Thymus (tissue), 14 donors: ENCODE results near the gene PPP1R27. TPM values are rescaled to one million over a fixed set of nuclear protein-coding genes. Genes with fewer than 3 reads are reported as not detected.

ENCODE experiments used
- DNase-seq, 9 donors: peaks; one replicate each; pipeline ENCODE4 v3.0.0-alpha.2; 2013; ENCODE audit warnings: low spot score in 9 of 9, low read depth in 6 of 9, missing footprints in 1 of 9
- H3K27ac ChIP-seq, 2 donors: one replicate each; pipeline ENCODE4 v1.5.1; 2013; ENCODE audit warnings: control low read depth in 1 of 2, low read depth in 1 of 2, low read length in 1 of 2, mild to moderate bottlenecking in 1 of 2, moderate library complexity in 1 of 2
- H3K27me3 ChIP-seq, 2 donors: one replicate each; pipeline ENCODE4 v1.5.1; 2013; ENCODE audit warnings: low read length in 1 of 2; ENCODE audit not compliant: control insufficient read depth in 2 of 2, insufficient read depth in 1 of 2
- H3K36me3 ChIP-seq, 2 donors: one replicate each; pipeline ENCODE4 v1.5.1; 2013; ENCODE audit warnings: low read length in 1 of 2, mild to moderate bottlenecking in 1 of 2, moderate library complexity in 1 of 2; ENCODE audit not compliant: control insufficient read depth in 2 of 2, insufficient read depth in 2 of 2
- H3K4me1 ChIP-seq, 2 donors: one replicate each; pipeline ENCODE4 v1.5.1; 2013; ENCODE audit warnings: low read length in 2 of 2; ENCODE audit not compliant: control insufficient read depth in 2 of 2, insufficient read depth in 2 of 2
- H3K4me3 ChIP-seq, 2 donors: one replicate each; pipeline ENCODE4 v1.5.1; 2013; ENCODE audit warnings: low read length in 2 of 2, control low read depth in 1 of 2, mild to moderate bottlenecking in 1 of 2
- H3K9me3 ChIP-seq, 2 donors: one replicate each; pipeline ENCODE4 v1.5.1; 2013; ENCODE audit warnings: low read length in 1 of 2, mild to moderate bottlenecking in 1 of 2; ENCODE audit not compliant: control insufficient read depth in 2 of 2, insufficient read depth in 1 of 2
- WGBS: extraction: QIAGEN DNeasy Blood & Tissue Kit; methylation state at CpG from one replicate; pipeline ENCODE4 v1.1.7; 2013; 5-methylcytosine and 5-hydroxymethylcytosine counted together
- long read RNA-seq, 10 donors: transcript quantifications; one replicate each; lab custom pipeline, GENCODE V29; 2026
- polyA plus RNA-seq: library from polyadenylated mRNA; stranded (reverse); fragments of 200-250 nt; gene quantifications from one replicate; pipeline ENCODE4 v1.2.3, GENCODE V29; 2013
- total RNA-seq: library from RNA; stranded (reverse); fragments of 120-200 nt; gene quantifications from one replicate; pipeline ENCODE4 v1.2.4, GENCODE V29; 2013
- donor health status: healthy.

Gene PPP1R27
- 0.28 TPM for total RNA-seq
- polyA plus RNA-seq = 0.94 TPM
- long read RNA-seq, donor 1 = 0 reads
- long read RNA-seq, donor 2 = 0 reads
- long read RNA-seq, donor 3 = 0 reads
- long read RNA-seq, donor 4 = 0 reads
- long read RNA-seq, donor 5 = 0 reads
- long read RNA-seq, donor 6, partial matches to known transcripts = 0 of 1 reads
- long read RNA-seq, donor 6, other reads (novel, unspliced or antisense) = 0 of 1 reads
- long read RNA-seq, donor 7 = 0 reads
- long read RNA-seq, donor 8 = 0 reads
- long read RNA-seq, donor 9 = 0 reads
- long read RNA-seq, donor 10 = 0 reads

DNA sequence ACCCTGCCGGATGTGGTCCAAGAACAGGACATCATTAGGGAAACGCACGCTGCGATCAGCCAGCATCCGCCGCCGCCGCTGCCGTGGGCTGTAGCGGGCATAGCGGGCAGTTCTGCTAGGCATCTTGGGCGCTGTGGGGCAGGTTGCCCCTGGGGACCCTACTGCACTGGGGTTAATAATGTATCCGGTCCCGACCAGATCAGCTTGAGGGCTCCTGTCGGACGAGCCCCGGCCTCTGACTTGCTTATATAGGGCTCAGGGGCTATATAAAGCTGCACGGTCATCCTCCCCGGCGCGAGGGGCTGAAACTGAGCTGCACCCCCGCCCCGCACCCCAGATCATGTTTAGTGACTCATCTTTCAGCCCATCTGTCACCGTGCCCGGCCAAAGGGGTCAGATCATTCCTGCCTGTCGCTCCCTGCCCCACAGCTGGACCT lies at the start of gene PPP1R27:
Gene PPP1R27, minus strand, starts transcription at position 220 of the 437 bp plus-strand sequence. Its CDS starts 97 bp downstream, at position 123.
- H3K4me3 ChIP-seq = peak within 1 kb of the TSS in 1 of 2 donors; percentile 77
- H3K9me3 ChIP-seq = no peaks in the 10 kb centered on the region
- H3K4me1 ChIP-seq = peaks cover 14 to 24% of the 10 kb centered on the region in 2 donors
- no peaks in the 10 kb centered on the region for H3K36me3 ChIP-seq
- H3K27me3 ChIP-seq = no peaks in the 10 kb centered on the region
- no peak for DNase-seq
- H3K27ac ChIP-seq = no peak within 1 kb of the TSS
- WGBS = 97% methylated on average over 26 of the region's 26 CpGs

DNA sequence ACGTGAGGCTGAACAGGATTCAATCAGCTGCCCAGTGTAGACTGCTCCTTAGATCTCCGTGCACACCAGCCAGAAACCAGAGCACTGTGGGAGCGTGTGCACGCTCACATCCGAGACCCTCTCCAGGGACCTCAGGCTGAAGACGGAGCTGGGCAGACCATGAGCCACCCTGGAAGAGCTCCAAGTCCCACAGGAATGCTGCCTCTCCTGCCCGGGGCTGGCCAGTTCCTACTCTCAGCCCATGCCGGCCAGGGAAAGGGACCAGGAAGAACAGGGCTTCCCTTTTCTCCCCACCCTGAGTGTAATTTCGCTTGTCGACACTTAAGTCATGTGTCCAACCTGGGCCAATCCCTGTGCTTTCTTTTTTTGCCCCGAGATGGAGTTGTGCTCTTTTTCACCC lies 49.7 kb upstream of the PPP1R27 start:
- DNase-seq = no peak
- Histone ChIP-seq H3K9me3 (no peaks in the 10 kb centered on the region), H3K27me3 (no peaks in the 10 kb centered on the region), H3K4me1 (peaks cover 0 to 4% of the 10 kb centered on the region in 2 donors), H3K36me3 (peaks cover 71 to 80% of the 10 kb centered on the region in 2 donors), H3K27ac (no peak overlapping the region), H3K4me3 (no peak overlapping the region)
- 95% methylated on average over 11 of the region's 11 CpGs for WGBS

GRCh38 chr17:81879121-81879520 lies 44.3 kb upstream of the PPP1R27 start:
- H3K27me3 ChIP-seq = no peaks in the 10 kb centered on the region
- H3K9me3 ChIP-seq = no peaks in the 10 kb centered on the region
- H3K27ac ChIP-seq = no peak overlapping the region
- no peak overlapping the region for H3K4me3 ChIP-seq
- 96% methylated on average over 5 of the region's 5 CpGs for WGBS
- peaks cover 31 to 48% of the 10 kb centered on the region in 2 donors for H3K36me3 ChIP-seq
- DNase-seq = no peak
- no peaks in the 10 kb centered on the region for H3K4me1 ChIP-seq

DNA sequence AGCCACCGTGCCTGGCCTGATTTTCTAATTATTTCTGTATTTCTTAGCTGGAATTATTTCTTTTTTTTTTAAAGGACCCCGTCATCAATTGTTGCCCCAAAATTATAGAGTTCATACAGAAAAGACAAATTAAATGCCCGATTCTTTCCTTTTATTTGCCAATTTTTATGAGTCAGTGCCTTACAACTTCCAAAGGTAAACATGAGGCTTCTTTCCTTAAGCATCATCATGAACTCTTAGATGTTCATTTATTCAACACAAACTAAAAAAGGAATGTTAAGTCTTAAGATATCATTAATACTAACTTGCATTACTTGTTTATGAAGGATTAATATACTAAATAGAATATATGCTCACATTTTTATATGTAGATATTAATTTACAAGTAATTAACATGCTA lies 43.4 kb upstream of the PPP1R27 start:
- Histone ChIP-seq H3K4me1 (peaks cover 0 to 5% of the 10 kb centered on the region in 2 donors), H3K36me3 (peaks cover 23 to 43% of the 10 kb centered on the region in 2 donors), H3K4me3 (no peak overlapping the region), H3K27me3 (no peaks in the 10 kb centered on the region), H3K9me3 (no peaks in the 10 kb centered on the region), H3K27ac (no peak overlapping the region)
- no peak for DNase-seq
- WGBS = 98% methylated on average over 3 of the region's 3 CpGs

DNA sequence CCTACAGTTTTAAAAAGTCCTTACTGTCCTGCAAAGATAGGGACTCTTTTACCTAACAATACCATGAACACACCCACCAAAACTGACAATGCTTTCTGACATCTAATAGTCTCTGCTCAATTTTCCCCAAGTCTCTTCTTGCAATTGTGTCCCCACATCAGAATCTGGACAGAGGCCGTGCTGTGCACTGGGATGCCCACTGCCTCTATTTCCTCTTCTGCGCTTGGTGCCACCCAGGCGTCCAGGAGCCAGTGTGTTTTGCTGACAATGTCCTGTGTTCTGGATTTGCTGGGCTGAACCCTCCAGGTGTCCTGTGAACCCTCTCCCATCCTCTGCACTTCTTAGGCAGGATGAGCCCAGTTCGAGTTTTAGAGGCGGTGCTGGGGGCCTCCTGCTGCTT lies 42.7 kb upstream of the PPP1R27 start:
- Histone ChIP-seq H3K4me3 (no peak overlapping the region), H3K27ac (peak overlapping the region in 1 of 2 donors; percentile 5), H3K9me3 (no peaks in the 10 kb centered on the region), H3K36me3 (peaks cover 23 to 39% of the 10 kb centered on the region in 2 donors), H3K27me3 (no peaks in the 10 kb centered on the region), H3K4me1 (peaks cover 0 to 12% of the 10 kb centered on the region in 2 donors)
- WGBS = 99% methylated on average over 5 of the region's 5 CpGs
- DNase-seq = no peak

DNA sequence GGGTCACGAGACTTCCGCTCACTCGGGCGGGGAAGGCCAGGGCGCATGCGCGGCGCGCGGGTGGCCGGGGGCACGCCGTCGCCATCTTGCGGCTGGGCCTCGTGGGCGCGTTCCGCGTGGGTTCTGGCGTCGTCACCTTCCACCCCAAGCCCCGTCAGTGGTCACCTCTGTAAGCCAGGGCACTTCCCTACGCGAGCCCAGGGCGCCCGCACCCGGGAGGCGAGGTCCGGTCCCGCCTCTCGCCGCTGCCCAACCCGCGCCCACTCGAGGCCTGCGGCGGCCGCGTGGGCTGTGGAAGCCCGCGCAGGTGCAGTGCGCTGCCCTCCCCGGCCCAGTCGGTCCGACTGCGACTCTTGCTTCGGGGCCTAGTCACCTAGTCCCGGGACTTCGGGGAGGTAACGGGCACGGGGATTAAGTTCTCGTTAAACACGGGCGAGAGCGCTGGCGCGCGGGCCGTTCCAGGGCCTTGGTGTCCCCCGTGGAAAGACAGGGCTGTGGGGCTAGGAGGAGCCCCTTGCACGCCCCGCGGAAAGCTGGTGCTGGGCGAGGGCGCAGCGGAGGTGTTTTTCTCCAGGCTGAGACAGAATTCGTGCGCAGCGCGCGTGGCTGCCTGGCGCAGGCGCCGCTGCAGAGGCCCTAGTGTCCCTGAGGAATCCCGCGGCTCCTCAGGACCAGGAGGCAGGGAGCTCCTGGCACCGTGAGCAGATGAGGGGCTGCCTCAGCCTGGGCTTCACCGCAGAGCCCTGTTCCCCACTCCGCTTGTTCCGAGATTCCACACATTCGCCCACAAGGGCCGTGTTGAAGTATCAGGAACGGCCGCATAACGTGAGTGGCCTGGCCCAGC lies 36.8 kb upstream of the PPP1R27 start:
- Histone ChIP-seq H3K4me3 (peak overlapping the region; percentile 78 to 96), H3K4me1 (peaks cover 5 to 49% of the 10 kb centered on the region in 2 donors), H3K27me3 (peaks cover 0 to 2% of the 10 kb centered on the region in 2 donors), H3K27ac (peak overlapping the region; percentile 91), H3K36me3 (peaks cover 27 to 35% of the 10 kb centered on the region in 2 donors), H3K9me3 (no peaks in the 10 kb centered on the region)
- WGBS = under 1% methylated on average over 86 of the region's 86 CpGs
- peak in 8 of 9 donors; percentile 62 to 93 (median 83) for DNase-seq

DNA sequence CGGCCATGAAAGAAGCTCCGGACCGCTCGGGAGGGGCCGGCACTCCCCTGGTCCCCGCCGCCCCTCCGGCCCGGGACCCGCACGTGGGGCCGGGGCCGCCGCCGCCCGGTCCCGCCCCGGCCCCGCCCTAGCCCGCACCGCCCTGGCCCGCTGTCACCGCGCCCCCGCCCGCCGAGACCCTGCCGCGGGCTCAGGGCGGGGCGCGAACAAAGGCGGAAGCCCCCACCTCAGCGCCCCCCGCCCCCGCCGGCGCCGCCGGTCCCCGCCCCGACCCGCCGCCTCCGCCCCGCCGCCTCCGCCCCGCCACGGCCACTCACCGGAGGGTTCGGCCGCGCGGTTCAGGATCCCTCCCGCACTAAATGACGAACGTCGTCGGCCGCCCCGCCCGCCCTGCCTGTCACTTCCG lies 36.1 kb upstream of the PPP1R27 start, which contains the start of gene ARHGDIA:
Gene ARHGDIA, minus strand, starts transcription at position 357 of the 406 bp plus-strand sequence. CDS start 1,407 bp downstream, outside the sequence.
- DNase-seq = no peak
- Histone ChIP-seq H3K4me1 (peaks cover 5 to 50% of the 10 kb centered on the region in 2 donors), H3K9me3 (no peaks in the 10 kb centered on the region), H3K36me3 (peaks cover 31 to 37% of the 10 kb centered on the region in 2 donors), H3K27ac (peak within 1 kb of the TSS; percentile 91), H3K4me3 (peak within 1 kb of the TSS; percentile 78 to 96), H3K27me3 (peaks cover 0 to 2% of the 10 kb centered on the region in 2 donors)
- WGBS = under 1% methylated on average over 64 of the region's 64 CpGs

DNA sequence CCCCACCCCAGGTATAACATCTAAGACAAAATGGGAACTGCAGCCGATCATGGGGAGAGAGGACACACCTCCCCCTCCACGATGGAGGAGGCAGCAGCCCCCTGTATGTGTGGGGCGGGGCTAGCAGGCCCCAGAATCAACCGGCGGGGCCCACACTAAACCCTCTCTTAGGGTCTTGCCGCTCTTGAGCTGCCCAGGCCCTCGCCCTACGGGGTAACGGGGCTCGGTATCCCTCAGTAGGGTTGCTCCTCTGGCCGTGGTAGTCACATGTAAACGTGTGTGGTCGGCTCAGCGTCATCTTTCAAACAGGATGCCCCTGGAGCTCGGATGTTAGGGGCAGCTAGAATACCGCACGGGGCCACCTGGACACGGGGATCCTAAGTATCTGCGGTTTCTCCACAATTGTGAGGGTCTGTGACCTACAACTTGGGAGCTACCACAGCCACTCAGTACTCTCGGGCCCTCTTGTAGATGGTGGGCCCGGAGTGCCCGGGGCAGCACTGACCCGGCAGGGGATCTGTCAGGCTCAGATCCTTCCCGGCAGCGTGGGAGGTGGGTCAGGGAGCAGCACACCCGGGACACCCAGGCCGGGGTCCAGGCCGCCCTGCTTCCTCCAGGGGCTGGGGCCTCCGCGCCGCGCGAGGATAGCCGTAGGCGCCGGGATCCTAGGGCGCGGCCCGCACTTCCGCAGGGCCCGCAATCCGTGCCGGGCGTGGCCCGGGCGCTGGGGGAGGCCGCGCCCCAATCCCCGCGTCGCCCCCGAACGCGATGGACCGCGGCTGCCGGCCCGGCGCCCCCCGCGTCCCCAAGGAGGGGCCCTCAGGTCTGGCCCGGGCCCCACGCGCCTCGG lies 35.5 kb upstream of the PPP1R27 start:
- Histone ChIP-seq H3K27me3 (peaks cover 0 to 2% of the 10 kb centered on the region in 2 donors), H3K27ac (peak overlapping the region; percentile 90 to 91), H3K4me3 (peak overlapping the region; percentile 78 to 96), H3K9me3 (no peaks in the 10 kb centered on the region), H3K36me3 (peaks cover 37 to 43% of the 10 kb centered on the region in 2 donors), H3K4me1 (peaks cover 5 to 50% of the 10 kb centered on the region in 2 donors)
- DNase-seq = peak in 2 of 9 donors; percentile 31 to 54
- WGBS = under 1% methylated on average over 65 of the region's 65 CpGs
